ENCODE results near the gene EFCAB14.

- TF ChIP-seq CTCF (conservative IDR thresholded peaks at IDR 0.05 in 1 of 2, IDR thresholded peaks at IDR 0.05 in 1 of 2; ENCODE audit: extremely low read depth in 1 of 2, insufficient read depth in 1 of 2, low read depth in 1 of 2, low read length in 2 of 2) (no peak), EZH2 (IDR thresholded peaks at IDR 0.05; ENCODE audit: borderline replicate concordance, low read length) (no peak)
Observed at GRCh38 chr1:46687093-46687659, 31.7 kb downstream of the EFCAB14 start.

Measured in mammary epithelial cell (primary cell).